Motor neuron (in vitro differentiated cells): ENCODE measurements around the gene GNG13. TPM values are rescaled to one million over a fixed set of nuclear protein-coding genes. Genes with fewer than 3 reads are reported as not detected.
"Not testable (repeated sequence)": the region's sequence is repeated elsewhere in the genome, so short reads cannot be mapped to it uniquely, and the experiment has no call there.

ENCODE experiments used
- ATAC-seq, 8 experiments: fragments of 200-7000 bp; cut with Tn5 transposase; replicated peaks in 6 of 8; 2 replicates each; pipeline ENCODE4 v1.8.0; 2021; ENCODE audit warnings: mild to moderate bottlenecking in 8 of 8, moderate library complexity in 8 of 8
- H3K27ac ChIP-seq, 2 donors: fragments of 250-450 bp; sonication (Bioruptor Pico); 2 replicates each; pipeline ENCODE4 v1.9.0; 2021; ENCODE audit warnings: antibody characterized with exemption in 2 of 2, mild to moderate bottlenecking in 2 of 2, moderate library complexity in 1 of 2
- H3K4me1 ChIP-seq, 2 donors: fragments of 250-450 bp; sonication (Bioruptor Pico); replicated peaks in 1 of 2; 2 replicates each; pipeline ENCODE4 v1.6.1; 2021; ENCODE audit warnings: antibody characterized with exemption in 2 of 2, mild to moderate bottlenecking in 2 of 2, moderate library complexity in 1 of 2
- H3K4me3 ChIP-seq, 5 donors: fragments of 250-450 bp; sonication (Bioruptor Pico); 2 replicates each; pipeline ENCODE4 v1.9.0; 2021; ENCODE audit warnings: antibody characterized with exemption in 5 of 5, mild to moderate bottlenecking in 5 of 5, moderate library complexity in 4 of 5
- WGBS, 10 experiments: fragments of 450-650 bp; shearing (Covaris generic); methylation state at CpG; one replicate each; pipeline ENCODE4 v1.0.0; 2022; 5-methylcytosine and 5-hydroxymethylcytosine counted together
- in situ Hi-C, 9 experiments: fragments of 400-800 bp; cut with MboI; loops; one replicate each; pipeline ENCODE4 v1.15.0; 2021; ENCODE audit warnings: low sequenced_read_pairs in 9 of 9, low pct_unique_long_range_greater_than_20kb in 2 of 9; ENCODE audit not compliant: unreplicated experiment in 9 of 9
- total RNA-seq, 8 experiments: library from RNA; unstranded; fragments of 300-600 nt; gene quantifications; 2 replicates each; pipeline versions ENCODE4 v1.2.3 to v1.2.4, GENCODE V29; 2022

GNG13 gene
- total RNA-seq, 8 experiments from 2014 or later: 0.56 to 2.8 (median 0.85) TPM; not detected in 3

- Histone ChIP-seq H3K4me1 (peaks cover 8 to 14% of the 10 kb centered on the region in 2 donors), H3K27ac (no peak overlapping the region), H3K4me3 (no peak overlapping the region)
- WGBS, 10 experiments: 20 to 90% methylated on average over 1 to 2 of the region's 17 CpGs; no CpG with 5 or more reads in 8 of the 10 experiments
- in situ Hi-C loops: no loop called here
- ATAC-seq: peak in 2 of 8 experiments; percentile 5 to 21
These were observed 17.0 kb downstream of the GNG13 start for GRCh38 chr16:783404-784161.

GRCh38 chr16:782766-783403 lies 17.6 kb downstream of the GNG13 start:
- peaks cover 8 to 14% of the 10 kb centered on the region in 2 donors for H3K4me1 ChIP-seq
- no peak overlapping the region for H3K4me3 ChIP-seq
- in situ Hi-C loops: no loop called here
- H3K27ac ChIP-seq: no peak overlapping the region
- 59 to 100% (median 90%) methylated on average over 1 to 12 of the region's 36 CpGs; no CpG with 5 or more reads in 6 of the 10 experiments for WGBS, 10 experiments
- ATAC-seq: peak in 1 of 8 experiments; percentile 3

GRCh38 chr16:782258-782657 lies 18.3 kb downstream of the GNG13 start:
- whole genome bisulfite sequencing, 10 experiments: 17 to 58% (median 34%) methylated on average over 1 to 3 of the region's 6 CpGs; no CpG with 5 or more reads in 7 of the 10 experiments
- no peak for ATAC-seq
- no peak overlapping the region for H3K27ac ChIP-seq
- H3K4me3 ChIP-seq: no peak overlapping the region
- in situ Hi-C loops: no loop called here
- H3K4me1 ChIP-seq: peaks cover 5 to 10% of the 10 kb centered on the region in 2 donors

GRCh38 chr16:781346-782010 lies 19.1 kb downstream of the GNG13 start:
- H3K4me3 ChIP-seq: no peak overlapping the region
- no peak for ATAC-seq
- H3K27ac ChIP-seq: no peak overlapping the region
- WGBS, 10 experiments: 0 to 39% (median 32%) methylated on average over 1 to 5 of the region's 19 CpGs; no CpG with 5 or more reads in 6 of the 10 experiments
- in situ Hi-C loops: no loop called here
- H3K4me1 ChIP-seq: peaks cover 2 to 5% of the 10 kb centered on the region in 2 donors

GRCh38 chr16:780296-780695 lies 20.2 kb downstream of the GNG13 start:
- H3K4me1 ChIP-seq: peaks cover under 1 to 3% of the 10 kb centered on the region in 2 donors
- H3K27ac ChIP-seq: no peak overlapping the region
- 20 to 100% (median 74%) methylated on average over 1 to 6 of the region's 16 CpGs; no CpG with 5 or more reads in 3 of the 10 experiments for WGBS, 10 experiments
- ATAC-seq: no peak
- in situ Hi-C loops: no loop called here
- no peak overlapping the region for H3K4me3 ChIP-seq

- H3K4me3 ChIP-seq: no peak overlapping the region
- H3K4me1 ChIP-seq: no peaks in the 10 kb centered on the region
- in situ Hi-C loops: no loop called here
- no peak overlapping the region for H3K27ac ChIP-seq
- peak in 4 of 8 experiments; percentile 18 to 33 (median 26) for ATAC-seq
- 33 to 100% (median 82%) methylated on average over 2 to 4 of the region's 13 CpGs; no CpG with 5 or more reads in 7 of the 10 experiments for WGBS, 10 experiments
These were observed 21.0 kb downstream of the GNG13 start for GRCh38 chr16:779561-779960.

- ATAC-seq: no peak
- Histone ChIP-seq H3K4me3 (no peak overlapping the region), H3K4me1 (no peaks in the 10 kb centered on the region), H3K27ac (no peak overlapping the region)
- 73 to 94% (median 85%) methylated on average over 2 to 6 of the region's 6 CpGs for WGBS, 10 experiments
- in situ Hi-C loops: no loop called here
These were observed 21.5 kb downstream of the GNG13 start for GRCh38 chr16:778909-779527.

- no peak for ATAC-seq
- Histone ChIP-seq H3K4me3 (no peak overlapping the region), H3K27ac (no peak overlapping the region), H3K4me1 (no peaks in the 10 kb centered on the region)
- 55 to 80% methylated on average over 4 of the region's 11 CpGs; no CpG with 5 or more reads in 8 of the 10 experiments for WGBS, 10 experiments
- in situ Hi-C loops: no loop called here
These were observed 22.1 kb downstream of the GNG13 start for GRCh38 chr16:778447-778846.

GRCh38 chr16:777826-778225 lies 22.7 kb downstream of the GNG13 start:
- no peak overlapping the region for H3K27ac ChIP-seq
- WGBS, 10 experiments: 0 to 100% (median 55%) methylated on average over 1 to 9 of the region's 16 CpGs; no CpG with 5 or more reads in 2 of the 10 experiments
- ATAC-seq: peak in 1 of 8 experiments; percentile 42
- in situ Hi-C loops: no loop called here
- H3K4me3 ChIP-seq: no peak overlapping the region
- H3K4me1 ChIP-seq: no peaks in the 10 kb centered on the region

GRCh38 chr16:776824-777223 lies 23.7 kb downstream of the GNG13 start:
- in situ Hi-C loops: no loop called here
- Histone ChIP-seq H3K27ac (no peak overlapping the region), H3K4me3 (no peak overlapping the region), H3K4me1 (no peaks in the 10 kb centered on the region)
- 52 to 94% (median 81%) methylated on average over 2 to 9 of the region's 9 CpGs; no CpG with 5 or more reads in 3 of the 10 experiments for WGBS, 10 experiments
- no peak for ATAC-seq

- in situ Hi-C loops, H3K4me1 ChIP-seq, ATAC-seq, H3K4me3 ChIP-seq, H3K27ac ChIP-seq: not testable (repeated sequence)
- WGBS, 10 experiments: 60 to 100% (median 100%) methylated on average over 1 to 6 of the region's 10 CpGs; no CpG with 5 or more reads in 5 of the 10 experiments
These were observed 24.2 kb downstream of the GNG13 start for GRCh38 chr16:776298-776697.

GRCh38 chr16:775236-775796 lies 25.2 kb downstream of the GNG13 start:
- WGBS, 10 experiments: no CpG with 5 or more reads among the region's 36 CpGs
- H3K4me1 ChIP-seq: no peaks in the 10 kb centered on the region
- in situ Hi-C loops: no loop called here
- H3K4me3 ChIP-seq: no peak overlapping the region
- peak in 2 of 8 experiments; percentile 5 for ATAC-seq
- H3K27ac ChIP-seq: no peak overlapping the region
